HG03196 (cell line): Measurements from ENCODE around the gene NELL1.

Source experiments
- ATAC-seq: cut with Tn5 transposase; IDR thresholded peaks from one replicate; pipeline ENCODE4 v1.9.1; 2021; ENCODE audit not compliant: unreplicated experiment

Gene NELL1

DNA sequence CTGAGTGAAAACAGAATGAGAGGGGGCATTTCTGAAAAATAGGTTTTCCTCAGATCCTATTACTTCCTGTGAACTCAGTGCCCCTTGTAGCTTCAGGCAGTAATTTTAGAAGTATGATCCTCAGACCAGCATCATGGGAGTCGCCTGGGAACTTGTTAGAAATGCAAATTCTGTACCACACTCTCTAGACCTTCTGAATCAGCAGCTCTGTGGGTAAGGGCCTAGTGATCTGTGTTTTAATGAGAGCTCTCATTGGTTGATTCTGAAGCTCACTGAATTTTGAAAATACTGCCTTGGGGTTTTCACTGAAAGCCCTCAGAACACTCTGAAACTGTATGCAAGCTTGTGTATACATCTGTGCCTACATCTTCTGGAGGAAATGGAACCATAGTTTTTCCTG is 876.3 kb downstream of the NELL1 start:
- no peak for ATAC-seq

DNA sequence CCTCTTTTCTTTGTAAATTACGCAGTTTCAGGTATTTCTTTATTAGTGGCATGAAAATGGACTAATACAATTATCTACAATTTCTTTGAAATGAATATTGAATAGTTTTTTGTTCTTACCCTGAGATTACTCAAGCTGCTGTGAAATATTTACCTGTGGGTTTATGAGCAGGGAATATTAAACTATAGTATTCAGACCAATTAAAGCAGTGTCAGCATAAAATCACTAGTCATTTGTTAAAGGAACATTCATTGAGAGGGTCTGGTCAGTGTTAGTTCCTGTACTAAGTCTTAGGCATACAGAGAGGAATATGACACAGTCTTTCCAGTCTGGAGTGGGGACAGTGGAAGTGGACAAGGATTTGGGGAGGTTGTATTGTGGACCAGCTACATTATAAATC is 877.3 kb downstream of the NELL1 start:
- no peak for ATAC-seq

GRCh38 chr11:21552911-21553310 is 883.5 kb downstream of the NELL1 start:
- ATAC-seq = no peak

DNA sequence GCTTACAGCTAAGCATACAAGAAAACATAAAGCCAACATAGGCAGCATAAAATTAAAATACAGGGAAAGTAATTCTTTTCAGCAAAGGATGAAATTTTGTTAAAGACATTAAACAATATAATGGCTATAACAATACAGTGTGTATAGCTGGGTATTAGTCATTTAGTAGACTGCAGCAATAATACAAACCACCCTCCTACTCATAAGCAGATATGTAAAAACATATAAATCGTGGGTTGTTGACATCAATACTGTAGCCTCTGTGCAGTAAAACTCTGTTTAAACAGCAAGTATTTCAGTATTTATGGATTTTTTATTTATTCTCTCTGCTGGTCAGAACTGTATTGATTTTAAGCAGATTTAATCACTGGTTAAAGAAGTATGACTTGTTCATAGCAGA is 884.4 kb downstream of the NELL1 start:
- no peak for ATAC-seq

DNA sequence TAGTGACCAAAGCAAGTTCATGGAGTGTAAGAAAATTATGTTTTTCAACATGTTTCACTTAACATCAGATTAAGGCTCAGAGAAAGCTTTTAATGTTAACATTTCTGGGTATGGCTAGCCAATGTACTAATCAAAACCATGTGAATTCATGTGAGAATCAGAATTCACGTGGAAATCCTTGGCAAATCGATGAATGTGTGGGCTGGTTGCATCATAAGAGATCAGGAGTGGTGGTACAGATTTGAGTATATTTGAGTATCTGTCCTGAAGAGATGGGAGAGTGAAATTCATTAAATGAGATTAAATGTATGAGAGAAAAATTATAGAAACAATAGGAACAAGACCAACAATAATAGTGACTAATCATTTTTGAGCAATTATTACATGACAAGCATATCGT is 884.9 kb downstream of the NELL1 start:
- ATAC-seq = no peak

- no peak for ATAC-seq
Observed at GRCh38 chr11:21556926-21557325, 887.5 kb downstream of the NELL1 start.

DNA sequence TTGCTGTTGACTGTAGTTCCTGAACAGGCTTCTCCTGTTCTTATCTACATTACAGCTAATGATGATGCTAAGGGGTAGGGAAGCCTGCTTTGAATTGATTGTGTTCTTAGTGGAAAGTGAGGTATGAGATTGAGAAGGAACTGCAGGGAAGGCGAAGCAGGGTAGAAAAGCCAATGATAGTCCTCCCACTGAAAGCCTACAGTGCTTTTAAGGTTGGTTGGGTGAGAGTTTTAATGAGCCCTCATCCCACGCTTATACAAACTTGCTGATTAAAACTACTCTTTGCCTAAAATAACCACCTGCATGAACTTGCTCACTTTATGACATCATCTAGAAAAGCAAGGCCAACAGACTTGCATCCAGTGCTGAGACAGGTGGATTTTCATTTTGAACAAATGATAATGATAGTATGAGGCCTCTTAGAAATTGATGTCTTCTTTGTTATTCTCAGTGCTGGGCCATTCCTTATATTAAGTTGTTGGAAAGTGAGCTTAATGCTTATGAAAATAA is 891.1 kb downstream of the NELL1 start:
- ATAC-seq = no peak

DNA sequence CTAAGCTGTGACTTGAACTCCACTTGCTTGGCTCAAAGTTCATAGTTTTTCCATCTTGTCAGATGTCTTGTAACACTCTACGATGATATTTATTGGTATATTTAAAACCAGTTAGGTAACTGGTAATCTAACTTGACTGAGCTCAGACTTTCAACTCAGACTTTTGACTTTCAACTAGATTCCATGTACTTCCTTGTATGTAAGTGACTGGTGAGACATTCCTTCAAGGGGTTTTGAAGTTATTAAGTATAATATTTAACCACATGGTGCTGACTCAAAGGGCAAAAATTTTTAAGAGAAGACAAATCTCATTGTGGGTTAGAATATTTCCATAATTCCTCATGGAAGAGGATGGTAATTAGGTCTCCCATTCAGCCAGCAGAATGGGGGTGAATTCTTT is 892.2 kb downstream of the NELL1 start:
- no peak for ATAC-seq

DNA sequence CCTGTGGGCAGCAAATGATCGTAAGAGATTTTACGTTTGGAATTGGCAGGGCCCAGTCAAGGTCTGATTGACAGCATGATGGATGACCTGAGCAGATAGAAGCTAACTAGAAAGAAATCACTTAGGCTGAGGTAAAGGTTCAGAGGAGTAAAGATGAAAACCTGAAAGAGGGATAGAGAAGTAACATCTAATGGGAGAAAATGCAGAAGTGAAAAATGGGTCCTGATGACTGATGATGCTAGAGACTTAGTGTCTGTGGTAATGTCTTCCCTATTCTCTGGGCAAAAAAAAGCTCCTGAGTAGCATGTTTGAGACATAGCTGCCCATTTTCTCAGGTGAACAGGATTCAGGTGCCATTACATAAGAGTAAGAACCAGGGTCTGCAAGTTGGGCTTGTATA is 894.7 kb downstream of the NELL1 start:
- no peak for ATAC-seq

DNA sequence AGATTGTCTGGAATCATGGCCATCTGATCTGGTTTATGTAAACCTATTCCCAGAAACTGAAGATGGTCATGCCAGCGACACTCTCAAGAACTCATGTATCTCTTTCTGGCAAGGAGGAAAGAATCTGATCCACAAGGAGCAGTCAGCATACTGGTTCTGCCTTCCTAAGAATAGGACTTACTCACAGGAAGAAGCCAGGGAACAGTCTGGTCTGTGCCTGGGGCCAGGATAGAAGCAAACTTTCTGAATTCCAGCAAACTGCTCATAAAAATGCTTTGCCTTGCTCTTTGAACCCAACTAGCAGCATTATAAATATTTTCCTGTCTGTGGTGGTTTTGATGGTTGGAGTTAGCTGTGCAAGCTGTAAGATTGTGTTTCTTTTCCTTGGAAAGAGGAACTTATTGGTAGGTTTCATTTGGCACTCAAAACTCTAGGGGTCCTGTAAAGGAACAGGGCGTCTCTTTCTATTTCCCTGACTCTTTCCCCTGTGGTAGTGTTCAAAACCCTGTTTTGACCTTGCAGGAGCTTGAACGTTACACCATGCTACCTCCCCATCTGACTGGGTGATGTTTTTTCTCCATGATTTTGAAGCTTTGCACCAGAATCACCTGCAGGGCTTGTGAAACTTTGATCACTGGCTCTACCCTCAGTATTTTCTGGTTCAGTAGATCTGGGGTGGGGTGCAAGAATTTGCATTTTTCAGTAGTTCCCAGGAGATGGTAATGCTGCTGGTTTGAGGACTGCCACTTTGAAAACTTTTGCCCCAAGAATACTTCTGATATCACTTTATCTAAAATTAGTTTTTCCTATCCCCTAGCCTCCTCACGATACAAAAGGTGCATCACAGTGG is 895.7 kb downstream of the NELL1 start:
- no peak for ATAC-seq

DNA sequence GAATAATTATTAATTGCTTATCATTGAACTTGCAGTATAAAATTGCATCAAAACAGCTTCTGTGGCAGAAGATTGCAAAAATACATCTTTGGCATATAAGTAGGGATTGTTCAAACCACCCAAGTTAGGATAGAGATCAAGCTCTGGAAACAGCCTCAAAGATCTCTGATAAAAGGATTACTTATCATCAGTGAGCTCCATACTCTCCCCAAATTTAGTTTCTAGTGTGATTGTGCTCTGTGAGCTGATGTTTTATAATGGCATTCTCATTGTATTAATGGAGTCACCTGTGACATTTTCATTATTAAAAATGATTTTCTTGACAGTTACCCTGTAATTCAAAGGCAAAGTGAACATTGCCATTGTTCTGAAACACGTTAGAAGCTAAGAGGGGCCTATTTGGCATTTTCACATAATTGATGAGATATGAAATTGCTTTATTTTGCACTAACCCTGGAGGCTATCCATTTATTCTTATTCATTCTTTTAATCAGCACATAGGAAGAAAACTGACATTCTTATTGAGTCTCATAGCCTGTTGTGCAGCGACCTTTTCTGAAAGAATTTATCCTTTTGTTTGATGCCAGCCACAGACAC is 897.2 kb downstream of the NELL1 start:
- ATAC-seq = no peak

GRCh38 chr11:21567645-21568290 is 898.4 kb downstream of the NELL1 start:
- ATAC-seq = no peak

- ATAC-seq = no peak
Observed at GRCh38 chr11:21572210-21572609, 902.8 kb downstream of the NELL1 start.

DNA sequence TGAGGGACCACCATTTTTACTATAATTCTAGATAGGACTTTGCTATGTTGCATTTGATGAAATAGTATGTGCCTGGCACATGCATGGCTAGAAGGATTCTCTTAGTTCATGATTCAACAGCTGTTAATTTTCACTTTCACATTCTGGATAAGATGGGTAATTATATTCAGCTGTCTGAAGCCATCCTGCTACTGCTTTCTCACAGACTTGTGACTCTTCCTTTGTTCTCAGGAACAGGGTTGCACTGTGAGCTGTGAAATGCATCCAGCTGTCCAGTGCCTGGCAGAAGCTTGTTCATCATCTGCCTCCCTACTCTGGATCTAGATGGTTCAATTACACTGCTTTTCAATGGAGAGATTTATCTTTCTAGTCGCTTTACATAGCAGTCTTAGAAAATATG is 913.4 kb downstream of the NELL1 start:
- no peak for ATAC-seq

DNA sequence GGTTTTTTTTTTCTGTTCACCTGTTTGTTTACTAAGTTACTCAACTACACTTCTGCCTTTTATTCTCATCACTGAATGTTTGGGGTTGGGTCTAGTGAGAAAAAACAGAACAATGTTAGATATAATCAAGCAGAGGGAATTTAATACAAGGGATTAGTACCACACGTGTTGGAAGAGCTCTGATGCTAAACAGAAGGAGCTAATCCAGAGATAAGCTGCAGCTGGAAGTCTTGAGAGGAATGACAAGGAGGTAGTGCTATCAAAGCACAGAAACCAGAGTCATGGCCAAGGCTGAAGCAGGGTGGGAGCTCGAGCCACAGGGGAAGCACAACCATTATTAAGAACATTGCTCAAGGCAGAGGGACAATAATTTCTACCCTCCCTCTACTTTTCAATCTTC is 919.4 kb downstream of the NELL1 start:
- no peak for ATAC-seq

DNA sequence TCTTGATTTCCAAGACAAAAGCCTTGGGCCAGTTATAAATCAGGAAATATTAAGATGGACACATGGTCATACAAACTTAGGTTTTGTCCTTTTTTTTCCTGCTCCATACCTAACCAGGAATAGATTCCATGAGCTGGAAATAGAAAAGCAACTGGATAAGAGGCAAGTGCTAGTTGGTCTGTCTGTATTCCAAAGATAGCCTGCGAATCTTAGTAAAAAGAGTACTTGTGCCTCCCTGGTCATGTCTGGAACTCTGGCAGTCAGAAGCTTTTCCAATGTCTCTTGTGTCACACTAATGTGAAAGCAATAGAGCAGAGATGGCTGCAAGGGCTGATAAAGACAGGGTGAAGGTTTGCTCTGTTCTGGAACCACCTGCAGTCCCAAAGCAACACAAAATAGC is 933.3 kb downstream of the NELL1 start:
- no peak for ATAC-seq

- ATAC-seq = no peak
Observed at GRCh38 chr11:21603886-21604285, 934.5 kb downstream of the NELL1 start.

DNA sequence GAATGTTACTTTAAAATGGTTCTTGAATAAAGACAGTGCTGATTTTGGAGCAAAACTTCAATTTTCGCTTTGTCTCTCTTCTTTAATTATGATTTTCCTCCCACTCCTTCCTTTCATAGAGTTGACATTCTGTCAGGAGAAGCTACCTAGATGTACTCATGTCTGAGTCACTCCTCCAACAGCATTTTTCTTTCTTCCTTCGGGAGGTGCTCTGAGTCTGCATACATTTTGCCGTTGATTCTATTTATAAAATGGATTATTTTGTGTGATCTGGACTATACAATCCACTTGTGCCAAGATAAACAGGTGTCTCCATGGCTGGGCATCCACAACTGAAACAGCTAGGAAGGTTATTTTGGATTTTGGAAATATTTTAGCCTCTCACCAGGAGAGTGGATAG is 935.2 kb downstream of the NELL1 start:
- no peak for ATAC-seq

GRCh38 chr11:21612326-21612725 is 942.9 kb downstream of the NELL1 start:
- no peak for ATAC-seq

GRCh38 chr11:21614961-21615360 is 945.6 kb downstream of the NELL1 start:
- no peak for ATAC-seq

GRCh38 chr11:21615955-21616371 is 946.6 kb downstream of the NELL1 start:
- no peak for ATAC-seq

- ATAC-seq = no peak
Observed at GRCh38 chr11:21622566-21622965, 953.2 kb downstream of the NELL1 start.
